HEK293 (cell line): ENCODE data around the gene NMNAT3.

Experiments used
- CTCF ChIA-PET: fragments of 350-600 bp; formaldehyde crosslinking; extraction: SDS; loops from one replicate; lab custom pipeline; 2021; ENCODE audit warnings: antibody characterized with exemption; lab: Yijun Ruan, JAX
- POLR2A ChIA-PET: fragments of 300-600 bp; formaldehyde crosslinking; extraction: SDS; loops from one replicate; lab custom pipeline; 2020; ENCODE audit warnings: antibody characterized with exemption, inconsistent platforms; lab: Yijun Ruan, JAX
- H3K27ac ChIP-seq: fragments of 200-500 bp; sonication (Bioruptor generic); 2 replicates; pipeline ENCODE4 v1.5.1; 2014; ENCODE audit warnings: low read depth, low read length, control low read depth, inconsistent platforms; ENCODE audit errors: extremely low read depth
- H3K36me3 ChIP-seq, 2 experiments: fragments of 200-500 bp in 1 of 2; sonication (Bioruptor generic) in 1 of 2; 1 replicate in 1 of 2; 2 replicates in 1 of 2; pipeline ENCODE4 v1.5.1; 2014 to 2017; ENCODE audit warnings: inconsistent platforms in 2 of 2, low read length in 2 of 2; ENCODE audit not compliant: control insufficient read depth in 2 of 2, insufficient read depth in 1 of 2
- H3K4me1 ChIP-seq: fragments of 200-500 bp; sonication (Bioruptor generic); 2 replicates; pipeline ENCODE4 v1.5.1; 2014; ENCODE audit warnings: mild to moderate bottlenecking, low read length, inconsistent platforms; ENCODE audit not compliant: control insufficient read depth, insufficient read depth
- H3K4me3 ChIP-seq: 2 replicates; pipeline ENCODE4 v1.5.1; 2011; ENCODE audit warnings: low read depth, mild to moderate bottlenecking, control low read depth, low read length, moderate library complexity
- H3K9me3 ChIP-seq: fragments of 200-500 bp; sonication (Bioruptor generic); 2 replicates; pipeline ENCODE4 v1.5.1; 2014; ENCODE audit warnings: low read depth, low read length, inconsistent platforms; ENCODE audit not compliant: control insufficient read depth, insufficient read depth
- CTCF ChIP-seq: fragments of 450-650 bp; formaldehyde crosslinking; IDR thresholded peaks from 2 replicates; pipeline ENCODE4 v1.5.1; 2016; ENCODE audit warnings: missing biosample characterization, missing genetic modification characterization
- EGR2 ChIP-seq: fragments of 450-650 bp; formaldehyde crosslinking; IDR thresholded peaks from 2 replicates; pipeline ENCODE4 v1.5.1; 2016; ENCODE audit warnings: low read depth, missing biosample characterization, missing genetic modification characterization
- ELK4 ChIP-seq: IDR thresholded peaks from 2 replicates; pipeline ENCODE4 v1.6.1; 2011; ENCODE audit warnings: mild to moderate bottlenecking, low read depth, low read length, borderline replicate concordance
- GLIS1 ChIP-seq: fragments of 450-650 bp; formaldehyde crosslinking; IDR thresholded peaks from 2 replicates; pipeline ENCODE4 v1.5.1; 2016; ENCODE audit warnings: missing biosample characterization, missing genetic modification characterization
- GLIS2 ChIP-seq: fragments of 450-650 bp; formaldehyde crosslinking; IDR thresholded peaks from 2 replicates; pipeline ENCODE4 v1.5.1; 2016; ENCODE audit warnings: missing biosample characterization, missing genetic modification characterization
- KLF8 ChIP-seq: fragments of 450-650 bp; formaldehyde crosslinking; IDR thresholded peaks from 2 replicates; pipeline ENCODE4 v1.5.1; 2016; ENCODE audit warnings: missing biosample characterization, missing genetic modification characterization
- OSR2 ChIP-seq: fragments of 450-650 bp; formaldehyde crosslinking; IDR thresholded peaks from 2 replicates; pipeline ENCODE4 v1.5.1; 2016; ENCODE audit warnings: missing biosample characterization, missing genetic modification characterization
- PATZ1 ChIP-seq: fragments of 450-650 bp; formaldehyde crosslinking; IDR thresholded peaks from 2 replicates; pipeline ENCODE4 v1.5.1; 2016; ENCODE audit warnings: missing biosample characterization, missing genetic modification characterization
- SCRT2 ChIP-seq: fragments of 450-650 bp; formaldehyde crosslinking; IDR thresholded peaks from 2 replicates; pipeline ENCODE4 v1.5.1; 2016; ENCODE audit warnings: missing biosample characterization, missing genetic modification characterization
- SP2 ChIP-seq: fragments of 450-650 bp; formaldehyde crosslinking; IDR thresholded peaks from 2 replicates; pipeline ENCODE4 v1.5.1; 2016; ENCODE audit warnings: missing biosample characterization, missing genetic modification characterization
- SP3 ChIP-seq: fragments of 450-650 bp; formaldehyde crosslinking; IDR thresholded peaks from 2 replicates; pipeline ENCODE4 v1.5.1; 2016; ENCODE audit warnings: missing biosample characterization, missing genetic modification characterization
- ZBTB10 ChIP-seq: fragments of 450-650 bp; formaldehyde crosslinking; IDR thresholded peaks from 2 replicates; pipeline ENCODE4 v1.5.1; 2016; ENCODE audit warnings: missing biosample characterization, missing genetic modification characterization
- ZBTB20 ChIP-seq: fragments of 450-650 bp; formaldehyde crosslinking; IDR thresholded peaks from 2 replicates; pipeline ENCODE4 v1.5.1; 2016; ENCODE audit warnings: missing biosample characterization, missing genetic modification characterization
- ZBTB26 ChIP-seq: fragments of 450-650 bp; formaldehyde crosslinking; optimal IDR thresholded peaks from 2 replicates; pipeline ENCODE3; 2016; ENCODE audit warnings: missing biosample characterization, mild to moderate bottlenecking, missing genetic modification characterization
- ZBTB48 ChIP-seq: fragments of 450-650 bp; formaldehyde crosslinking; IDR thresholded peaks from 2 replicates; pipeline ENCODE4 v1.5.1; 2016; ENCODE audit warnings: missing biosample characterization, missing genetic modification characterization
- ZIC2 ChIP-seq: fragments of 450-650 bp; formaldehyde crosslinking; IDR thresholded peaks from 2 replicates; pipeline ENCODE4 v1.5.1; 2016; ENCODE audit warnings: missing biosample characterization, missing genetic modification characterization
- ZNF335 ChIP-seq: fragments of 450-650 bp; formaldehyde crosslinking; conservative IDR thresholded peaks from 2 replicates; pipeline ENCODE4 v1.5.1; 2016; ENCODE audit warnings: missing biosample characterization, missing genetic modification characterization
- ZNF341 ChIP-seq: fragments of 450-650 bp; formaldehyde crosslinking; IDR thresholded peaks from 2 replicates; pipeline ENCODE4; 2016; ENCODE audit warnings: low read depth, missing biosample characterization, missing genetic modification characterization
- ZNF366 ChIP-seq: fragments of 450-650 bp; formaldehyde crosslinking; conservative IDR thresholded peaks from 2 replicates; pipeline ENCODE4 v1.5.1; 2016; ENCODE audit warnings: missing biosample characterization, missing genetic modification characterization
- ZNF423 ChIP-seq: fragments of 450-650 bp; formaldehyde crosslinking; IDR thresholded peaks from 2 replicates; pipeline ENCODE4 v1.5.1; 2016; ENCODE audit warnings: missing biosample characterization, missing genetic modification characterization
- ZNF513 ChIP-seq: fragments of 450-650 bp; IDR thresholded peaks from 2 replicates; pipeline ENCODE4 v1.5.1; 2018; ENCODE audit warnings: missing biosample characterization, missing genetic modification characterization
- ZSCAN30 ChIP-seq: fragments of 450-650 bp; IDR thresholded peaks from 2 replicates; pipeline ENCODE4 v1.5.1; 2018; ENCODE audit warnings: missing biosample characterization, mild to moderate bottlenecking, missing genetic modification characterization, moderate library complexity
- ZXDB ChIP-seq: fragments of 450-650 bp; formaldehyde crosslinking; IDR thresholded peaks from 2 replicates; pipeline ENCODE4 v1.5.1; 2016; ENCODE audit warnings: missing biosample characterization, missing genetic modification characterization

NMNAT3 gene

GRCh38 chr3:139677388-139678155, at the start of gene NMNAT3:
NMNAT3 (minus strand) TSS chr3:139677972; CDS start chr3:139627724, 50,248 bp downstream.
- H3K27ac ChIP-seq: peak within 1 kb of the TSS; percentile 11; the same call in 1 of the 2 replicates
- H3K36me3 ChIP-seq: no peaks in the 10 kb centered on the region
- H3K9me3 ChIP-seq: no peaks in the 10 kb centered on the region
- H3K4me1 ChIP-seq: no peaks in the 10 kb centered on the region
- ChIA-PET POLR2A (no interaction called here), CTCF (no interaction called here)
- 0 out of 2 replicates have a peak, but pooled peaks have one; percentile 36 for TF ChIP-seq ZBTB10 (tag by site-specific recombination)
- TF ChIP-seq KLF8 (tag by site-specific recombination): peak; percentile 16; the same call in 1 of the 2 replicates
- TF ChIP-seq ZSCAN30 (tag by site-specific recombination): no peak
- TF ChIP-seq SCRT2: peak; percentile 82
- peak; percentile 86 for TF ChIP-seq GLIS1
- TF ChIP-seq ZNF335 (tag by site-specific recombination): peak; percentile 61; the same call in 1 of the 2 replicates
- TF ChIP-seq ZNF366: no peak
- TF ChIP-seq ZBTB26: peak; percentile 36
- peak; percentile 58 for TF ChIP-seq GLIS2 (tag by site-specific recombination)
- TF ChIP-seq ZNF513: no peak
- TF ChIP-seq ZNF423 (tag by site-specific recombination): peak; percentile 51; the same call in 1 of the 2 replicates
- TF ChIP-seq ZBTB20 (tag by site-specific recombination): peak; percentile 55
- peak; percentile 82 for TF ChIP-seq ZXDB
- peak; percentile 90 for TF ChIP-seq ZIC2 (tag by site-specific recombination)
- peak; percentile 44; the same call in 1 of the 2 replicates for TF ChIP-seq SP3 (tag by site-specific recombination)
- TF ChIP-seq ZBTB48 (tag by site-specific recombination): peak; percentile 90
- TF ChIP-seq OSR2 (tag by site-specific recombination): no peak
- peak; percentile 61 for TF ChIP-seq SP2 (tag by site-specific recombination)
- no peak for TF ChIP-seq ELK4
- TF ChIP-seq CTCF: 0 out of 2 replicates have a peak, but pooled peaks have one; percentile 32
- TF ChIP-seq EGR2 (tag by site-specific recombination): 0 out of 2 replicates have a peak, but pooled peaks have one; percentile 21
- peak; percentile 27; the same call in 1 of the 2 replicates for TF ChIP-seq ZNF341 (tag by site-specific recombination)
- peak; percentile 56; the same call in 1 of the 2 replicates for TF ChIP-seq PATZ1 (tag by site-specific recombination)
- peak within 1 kb of the TSS; percentile 63 for H3K4me3 ChIP-seq
